HG03571 (cell line): ENCODE data around the gene EXOC2.

Experiments
- ATAC-seq: cut with Tn5 transposase; IDR thresholded peaks from one replicate; pipeline ENCODE4 v1.9.1; 2021; ENCODE audit not compliant: unreplicated experiment

Gene EXOC2

DNA sequence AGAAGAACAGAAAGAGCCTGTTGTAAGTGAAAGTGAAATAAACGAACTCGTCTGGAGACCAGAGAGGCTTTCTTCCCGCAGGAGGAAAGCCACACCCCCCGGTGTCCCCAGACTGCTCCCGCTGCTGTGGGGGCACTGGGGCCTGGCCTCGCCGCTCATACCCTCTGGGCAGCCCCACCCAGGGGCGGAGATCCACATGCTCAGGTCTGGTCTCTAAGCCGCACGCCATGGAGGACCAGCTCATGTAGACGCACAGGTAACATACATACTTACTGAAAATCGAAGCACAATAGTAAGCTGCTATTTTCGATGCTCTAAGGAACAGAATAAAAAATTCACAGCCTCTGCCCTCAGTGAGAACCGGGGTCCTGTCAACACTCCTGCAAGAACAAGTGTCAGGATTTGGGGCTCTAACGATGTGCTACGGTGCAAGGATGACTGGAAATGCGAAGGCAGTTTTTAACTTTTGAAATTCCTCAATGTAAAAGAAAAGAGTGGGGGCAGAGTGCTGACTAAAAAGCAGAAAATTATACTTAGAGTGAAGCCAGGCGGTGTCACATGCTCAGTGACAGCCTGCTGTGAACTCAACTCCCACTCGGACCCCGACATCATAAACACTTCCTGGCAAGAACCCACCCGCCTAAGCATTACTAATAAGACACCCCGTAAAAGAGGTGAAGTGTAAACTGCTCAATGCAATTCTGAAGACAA, 190.9 kb downstream of the EXOC2 start:
- ATAC-seq = no peak

DNA sequence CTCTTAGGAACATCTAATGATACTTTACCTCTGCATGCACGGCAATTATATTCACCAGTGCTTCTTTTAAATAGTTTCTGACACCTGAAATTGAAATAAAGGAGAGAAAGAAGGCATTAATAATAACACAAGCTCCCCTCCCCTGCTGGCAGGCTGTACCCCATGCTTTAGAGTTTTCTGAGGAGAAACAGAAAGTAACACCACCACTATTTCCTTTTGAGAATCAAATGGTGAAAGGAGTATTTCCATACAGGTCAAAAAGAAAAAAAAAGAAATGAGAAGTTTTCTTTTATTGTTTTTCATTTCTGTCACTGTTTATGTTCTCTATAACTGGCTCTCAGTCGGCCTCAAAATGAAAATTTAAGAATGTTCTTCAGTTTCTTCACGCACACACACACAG, 193.3 kb downstream of the EXOC2 start:
- ATAC-seq = no peak

DNA sequence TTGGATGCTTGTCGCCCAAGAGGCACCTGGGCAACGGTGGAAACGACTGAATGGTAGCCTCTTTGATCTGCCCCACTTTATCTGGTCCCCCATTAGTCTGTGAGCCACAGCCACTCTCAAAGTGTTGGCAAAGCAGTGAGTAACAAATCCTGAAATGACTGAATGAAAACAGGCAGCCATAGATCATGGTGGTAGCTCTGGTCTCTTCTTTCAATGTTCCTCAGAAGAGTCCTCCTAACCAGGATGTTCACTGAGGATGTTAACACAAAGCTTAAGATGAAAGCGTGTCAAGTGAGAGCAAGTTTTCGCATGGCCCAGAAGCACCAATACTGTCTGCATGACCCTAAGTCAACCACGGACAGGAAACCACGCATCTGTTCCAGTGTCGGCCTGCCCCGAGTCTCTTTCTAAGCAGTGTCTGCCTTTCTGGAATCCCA, 194.1 kb downstream of the EXOC2 start:
- ATAC-seq = peak; percentile 60

DNA sequence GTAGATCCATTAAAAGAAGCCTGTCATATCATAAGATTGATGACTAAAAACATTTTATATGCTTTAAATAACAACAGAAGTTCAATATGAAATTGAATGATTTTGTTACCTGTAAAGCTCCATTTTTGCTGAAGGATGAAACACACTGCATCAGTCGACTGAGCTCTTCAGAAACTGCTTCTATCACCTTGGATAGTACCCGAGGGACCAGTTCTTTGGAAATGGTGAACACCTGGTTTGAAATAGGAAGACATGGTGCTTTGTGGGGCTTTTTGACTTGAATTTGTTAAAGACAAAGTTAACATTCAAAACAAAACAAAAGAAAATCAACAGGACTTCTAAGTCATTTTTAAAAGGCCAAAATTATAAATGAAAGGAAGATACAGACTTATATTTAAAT, 195.7 kb downstream of the EXOC2 start:
- no peak for ATAC-seq

DNA sequence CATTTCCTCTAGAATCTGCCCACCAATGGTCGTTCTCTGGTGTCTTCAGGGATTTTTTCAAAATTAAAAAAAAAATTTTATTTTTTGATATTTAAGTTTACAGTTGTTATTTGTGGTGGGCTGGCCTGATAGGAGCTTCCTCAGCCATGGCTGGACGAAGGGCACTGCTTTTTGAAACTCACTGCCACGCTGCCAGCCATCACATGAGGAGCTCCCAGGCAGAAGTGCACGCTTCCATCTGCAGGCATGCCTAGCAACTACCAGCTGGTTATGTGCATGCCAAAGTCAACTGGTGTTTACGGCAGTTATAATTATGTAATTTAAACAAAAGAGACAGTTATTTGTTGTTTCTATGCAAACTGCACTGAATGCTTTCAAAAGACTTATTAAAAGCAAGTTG, 196.3 kb downstream of the EXOC2 start:
- no peak for ATAC-seq

DNA sequence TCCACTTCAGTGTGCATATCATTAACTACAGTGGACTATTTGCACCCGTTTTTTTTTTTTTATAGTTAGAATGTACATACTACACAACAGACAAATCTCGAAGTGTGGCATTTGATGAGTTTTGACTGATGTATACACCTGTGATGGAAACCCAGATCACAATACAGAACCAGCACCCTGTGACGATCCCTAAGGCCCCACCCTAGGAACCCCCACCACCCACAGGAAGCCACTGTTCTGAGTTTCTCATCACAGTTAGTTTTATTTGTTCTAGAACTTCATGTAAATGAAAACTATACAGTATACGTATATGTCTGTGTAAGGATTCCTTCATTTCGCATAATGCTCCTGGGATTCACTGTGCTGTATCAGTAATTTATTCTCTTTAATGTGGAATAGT, 198.5 kb downstream of the EXOC2 start:
- ATAC-seq = no peak

DNA sequence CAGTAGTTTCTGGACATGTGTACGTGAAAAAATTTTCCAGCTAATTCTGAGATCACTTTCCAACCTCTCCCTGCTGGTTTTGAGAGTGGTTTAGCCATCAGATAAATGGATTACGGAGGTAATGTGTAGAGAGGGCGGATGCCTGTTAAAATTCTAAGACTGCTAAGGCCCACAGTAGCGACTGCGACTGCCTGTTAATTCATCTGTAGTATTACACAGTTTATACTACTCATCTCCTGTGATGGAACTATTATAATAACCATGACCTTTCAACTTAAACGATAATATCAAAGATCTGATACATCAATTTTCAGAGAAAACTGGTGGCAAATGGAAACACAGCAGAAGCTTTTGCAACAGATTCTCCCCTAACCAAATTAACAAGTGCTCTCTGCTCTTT, 199.1 kb downstream of the EXOC2 start:
- no peak for ATAC-seq

DNA sequence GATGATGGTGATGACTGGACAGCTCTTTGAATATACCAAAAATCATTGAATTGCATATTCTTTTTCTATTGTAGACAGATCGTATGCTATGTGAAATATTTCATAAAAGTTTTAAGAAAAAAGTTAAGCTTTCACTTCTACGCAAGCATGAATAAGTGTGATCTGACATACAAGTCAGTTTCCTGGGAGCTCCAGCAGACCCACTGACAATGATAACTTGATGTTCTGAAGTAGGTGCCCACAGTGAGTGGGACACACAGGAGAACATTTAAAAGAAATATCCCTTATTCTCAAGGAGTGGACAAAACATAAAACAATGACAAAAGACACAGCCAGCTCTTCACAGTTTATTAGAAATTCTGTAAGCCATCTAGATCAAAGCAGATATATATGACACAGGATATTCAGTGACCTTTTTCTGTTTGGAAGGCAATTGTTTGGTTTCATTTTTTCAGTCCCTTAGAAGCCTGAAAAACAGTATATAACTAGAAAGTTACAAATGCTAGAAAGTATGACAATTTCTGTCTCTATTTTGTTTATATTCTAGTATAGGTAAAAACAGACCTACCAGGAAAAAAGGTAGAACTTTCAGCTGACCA, 200.0 kb downstream of the EXOC2 start:
- no peak for ATAC-seq

DNA sequence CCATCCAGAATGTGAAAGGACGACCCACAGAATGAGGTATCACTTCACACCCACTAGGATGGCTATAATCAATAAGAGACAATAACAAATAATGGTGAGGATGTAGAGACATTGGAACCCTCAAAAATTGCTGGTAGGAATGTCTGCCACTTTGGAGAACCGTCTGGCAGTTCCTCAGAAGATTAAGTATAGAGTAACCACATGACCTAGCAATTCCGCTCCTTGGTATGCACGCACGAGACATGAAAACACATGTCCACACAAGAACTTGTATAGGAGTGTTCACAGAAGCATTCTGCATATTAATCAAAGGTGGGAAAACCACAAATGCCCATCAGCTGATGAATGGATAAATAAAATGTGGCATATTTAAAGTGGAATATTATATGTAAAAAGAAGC, 200.8 kb downstream of the EXOC2 start:
- no peak for ATAC-seq

DNA sequence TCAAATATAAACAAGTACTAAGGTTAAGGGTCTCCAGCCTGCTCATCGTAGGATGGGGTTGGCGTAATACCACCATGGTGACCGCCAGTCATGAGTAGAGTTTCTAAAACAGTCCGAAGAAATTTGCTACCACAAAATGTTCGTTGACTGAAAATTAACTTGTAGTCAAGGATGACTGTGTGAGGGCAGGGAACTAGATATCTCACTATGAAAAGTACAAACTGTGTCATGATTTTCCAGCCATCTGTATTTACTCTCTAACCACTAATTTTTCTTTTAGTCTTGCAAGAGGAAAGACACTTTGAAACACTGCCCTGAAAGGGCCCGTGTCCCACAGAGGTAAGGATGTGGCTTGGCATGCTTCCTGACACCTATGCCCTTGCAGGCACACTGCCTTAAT, 201.7 kb downstream of the EXOC2 start:
- no peak for ATAC-seq

DNA sequence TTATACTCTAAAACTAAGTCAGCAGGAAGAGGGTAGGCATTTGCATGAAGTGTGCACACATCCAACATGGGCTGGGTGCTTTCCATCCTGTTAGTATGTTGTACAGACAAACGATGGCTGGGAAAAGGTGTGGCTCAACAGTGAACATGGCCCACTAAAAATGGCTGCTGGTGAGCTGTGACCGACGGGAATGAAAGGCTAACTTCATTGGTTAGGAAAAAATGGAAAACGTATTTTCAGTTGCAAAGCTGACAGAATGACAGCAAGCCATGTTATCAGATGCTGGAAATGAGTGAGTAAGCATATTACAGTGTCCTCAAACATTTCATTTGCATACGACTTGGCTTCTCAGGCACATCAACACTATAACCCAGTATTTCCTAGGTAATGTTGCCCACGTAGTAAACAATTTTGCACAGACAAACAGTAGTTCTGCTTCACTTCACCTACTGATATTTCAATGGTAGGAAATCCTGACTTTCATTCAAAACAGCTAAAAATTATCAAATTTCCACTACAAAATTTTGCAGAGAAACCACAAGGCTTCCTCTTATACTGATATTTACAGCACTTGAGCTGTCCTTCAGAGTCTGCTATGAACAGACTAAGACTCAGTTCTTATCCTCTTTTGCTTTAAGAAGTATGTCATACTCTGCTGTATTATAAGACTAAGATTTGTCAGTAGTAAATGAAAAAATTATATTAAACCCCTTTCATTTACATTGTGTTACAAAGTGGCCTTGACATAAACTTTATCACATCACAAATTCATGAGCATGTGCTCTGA, 202.5 kb downstream of the EXOC2 start:
- peak; percentile 54 for ATAC-seq

DNA sequence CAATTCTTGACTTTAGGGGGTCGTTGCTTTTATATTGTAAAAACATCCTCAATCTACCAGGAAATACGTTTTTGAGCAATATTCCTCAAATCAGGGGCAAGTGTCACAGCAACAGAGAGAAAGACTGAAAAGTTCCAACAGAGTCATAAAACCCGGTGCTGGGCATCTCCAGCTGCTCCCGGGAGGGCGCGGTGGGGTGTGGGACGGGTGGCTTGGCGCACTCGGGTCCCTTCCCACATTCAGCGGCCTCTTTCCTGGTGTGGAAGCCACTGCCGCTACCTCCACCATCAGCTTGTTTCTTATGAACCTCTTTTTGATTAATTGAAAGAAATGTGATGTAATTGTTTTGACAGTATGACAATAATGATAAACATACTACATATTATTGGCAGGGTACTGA, 203.2 kb downstream of the EXOC2 start:
- ATAC-seq = no peak

DNA sequence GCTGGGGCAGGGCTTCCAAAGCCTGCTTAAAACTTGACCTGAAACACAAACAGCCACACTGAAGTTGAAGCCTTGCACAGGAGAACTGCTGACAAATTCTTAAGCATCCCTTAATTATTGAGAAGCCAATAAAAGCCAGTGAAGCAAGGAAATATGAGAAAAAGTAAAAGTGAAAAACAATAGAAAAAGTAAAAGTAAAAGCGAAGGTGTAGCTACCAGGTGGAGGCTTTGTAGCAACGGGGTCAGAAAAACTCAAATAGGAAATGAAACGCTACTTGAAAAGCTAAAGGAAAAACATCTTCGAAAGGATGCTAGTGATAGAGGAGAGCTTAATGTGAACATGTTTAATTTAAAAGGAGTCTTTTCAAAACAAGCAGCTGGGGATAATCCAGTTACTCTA, 203.9 kb downstream of the EXOC2 start:
- no peak for ATAC-seq

DNA sequence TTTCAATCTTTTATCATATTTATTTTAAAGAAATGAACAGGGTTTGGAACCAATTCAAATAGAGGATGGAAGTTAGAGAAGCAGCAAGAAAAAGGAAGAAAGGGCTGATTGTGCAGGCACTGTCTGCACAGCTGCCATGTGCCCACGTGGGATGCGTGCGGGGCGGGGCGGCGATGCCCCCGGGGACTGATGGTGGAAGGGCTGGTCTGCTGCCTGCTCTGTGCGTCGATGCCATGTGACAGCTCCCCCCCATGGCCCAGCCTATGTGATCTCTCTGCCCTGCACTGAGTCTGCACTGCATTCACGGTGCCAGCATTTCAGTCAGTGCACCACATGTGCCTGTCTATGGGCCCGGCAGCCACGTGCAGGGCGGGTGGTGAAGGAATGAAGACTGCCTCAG, 205.0 kb downstream of the EXOC2 start:
- no peak for ATAC-seq

DNA sequence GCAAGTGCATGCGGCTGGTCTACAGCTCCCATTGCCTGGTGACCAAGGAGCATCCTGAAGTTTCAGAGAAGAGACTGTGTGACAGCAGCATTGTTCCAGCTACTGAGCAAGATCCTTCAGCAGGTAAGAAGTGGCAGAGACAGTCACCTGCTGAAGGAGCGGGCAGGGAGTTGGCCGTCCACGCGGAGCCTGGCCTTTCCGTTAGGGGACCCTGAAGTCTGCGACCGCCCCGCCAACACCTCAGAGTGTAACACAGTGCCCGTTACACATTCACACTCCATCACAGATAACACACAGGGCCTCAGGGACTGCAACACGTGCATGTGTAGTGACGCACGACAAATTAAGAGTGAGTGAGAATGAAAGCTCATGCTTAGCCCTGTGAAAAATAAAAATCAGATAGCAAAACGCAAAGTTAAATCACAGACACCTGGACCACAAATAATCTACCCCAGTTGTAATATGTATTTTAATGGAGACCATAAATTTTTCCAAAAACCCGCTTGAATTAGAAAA, 207.2 kb downstream of the EXOC2 start:
- no peak for ATAC-seq

DNA sequence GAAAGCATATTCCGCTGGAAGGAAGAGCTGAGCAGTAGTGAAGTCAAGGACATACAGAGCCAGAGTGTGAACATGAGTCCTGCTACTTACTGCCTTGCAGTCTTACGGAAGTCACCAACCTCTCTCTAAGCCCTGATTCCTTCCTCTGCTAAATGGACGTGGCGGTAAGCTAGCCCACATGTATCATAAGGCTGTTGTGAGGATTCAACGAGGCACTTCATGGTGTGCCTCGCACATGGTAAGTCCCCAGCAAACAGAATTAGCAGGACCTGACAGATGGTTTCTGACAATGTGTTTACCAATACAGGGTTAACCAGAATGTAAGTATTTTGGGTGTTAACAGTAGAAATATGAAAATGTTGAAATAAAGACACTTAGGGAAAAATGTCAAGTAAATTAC, 208.2 kb downstream of the EXOC2 start:
- no peak for ATAC-seq

DNA sequence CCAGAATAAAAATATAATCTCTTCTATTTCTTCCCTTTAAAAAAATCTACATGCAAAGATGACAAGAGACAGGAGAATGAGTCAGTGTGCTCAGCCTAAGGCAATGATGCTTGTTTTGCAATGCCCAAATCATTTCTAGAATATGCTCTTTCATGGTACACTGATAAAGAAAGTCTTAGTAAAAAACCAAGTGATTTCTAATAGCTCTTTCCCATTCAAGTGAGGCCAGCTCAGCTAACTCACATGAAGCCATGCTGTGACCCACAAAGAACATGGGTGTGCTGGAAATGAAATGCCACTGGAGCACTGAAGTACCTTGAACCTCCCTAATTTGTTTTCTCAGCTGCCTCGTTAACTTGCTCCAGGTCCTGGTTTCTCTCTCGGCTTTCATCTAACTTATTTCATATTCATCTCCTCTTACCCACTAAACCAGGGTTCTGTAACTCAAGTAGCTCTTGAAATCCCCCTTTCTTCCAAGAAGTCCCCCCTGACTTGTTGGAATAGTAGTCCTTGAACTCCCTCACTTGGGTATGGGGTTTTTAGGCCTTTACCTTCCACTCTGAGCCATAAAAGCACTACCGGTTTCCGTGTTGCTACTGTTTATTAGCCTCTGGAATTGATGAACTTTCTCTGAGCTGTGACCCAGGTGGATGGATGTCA, 208.7 kb downstream of the EXOC2 start:
- ATAC-seq = no peak

DNA sequence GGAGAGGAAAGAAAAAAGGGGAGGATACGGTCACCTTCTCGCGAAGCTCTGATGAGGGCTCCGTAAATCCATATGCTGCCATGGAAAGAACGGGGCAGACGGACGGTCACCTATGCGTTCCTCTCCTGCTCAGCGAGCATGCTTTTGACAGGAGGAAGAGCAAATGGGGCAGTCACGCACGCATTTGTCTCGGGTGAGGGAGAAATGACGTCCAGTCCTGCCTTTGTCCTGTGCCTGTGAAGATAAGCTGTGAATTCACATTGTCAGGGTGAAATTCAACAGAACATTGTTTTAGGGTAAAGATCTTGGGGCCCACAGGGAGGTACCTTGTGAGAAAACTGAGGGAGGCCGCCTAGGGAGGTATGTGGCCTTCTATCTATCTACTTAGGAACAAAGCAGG, 217.6 kb downstream of the EXOC2 start:
- ATAC-seq = no peak

DNA sequence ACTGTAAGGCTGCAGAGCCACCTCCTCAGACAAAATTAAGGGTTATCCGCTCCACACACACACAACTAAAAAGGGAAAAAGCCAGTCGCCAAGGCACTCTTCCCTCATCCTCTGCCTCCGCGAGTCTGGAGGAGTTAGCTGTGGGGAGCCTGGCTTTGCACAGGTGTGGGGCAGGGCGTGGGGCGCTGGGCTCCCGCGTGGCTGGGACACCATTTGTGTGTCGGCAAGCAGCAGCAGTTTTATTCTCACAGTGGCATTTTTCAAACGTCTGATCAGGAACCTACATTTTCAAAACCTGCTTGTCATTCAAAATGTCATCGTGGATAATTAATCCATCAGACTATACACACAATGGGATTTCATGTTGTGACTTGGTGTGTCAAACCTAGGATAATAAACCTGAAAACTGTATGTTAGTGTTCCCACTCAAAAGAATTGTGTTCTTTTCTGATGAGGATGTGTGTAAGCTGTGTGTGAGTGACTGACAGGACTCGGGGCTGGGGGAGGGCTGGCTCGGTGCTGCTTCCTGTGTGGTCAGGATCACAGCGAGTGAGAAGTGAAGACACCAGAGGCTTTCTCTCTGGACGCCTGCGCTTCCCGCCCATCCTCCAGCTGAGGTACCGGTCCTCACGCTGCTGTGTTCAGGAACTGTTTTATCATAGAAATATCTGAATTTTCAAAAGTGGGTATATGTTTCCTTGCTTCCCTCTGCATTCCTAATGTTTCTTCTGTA, 218.3 kb downstream of the EXOC2 start:
- ATAC-seq = peak; percentile 82

DNA sequence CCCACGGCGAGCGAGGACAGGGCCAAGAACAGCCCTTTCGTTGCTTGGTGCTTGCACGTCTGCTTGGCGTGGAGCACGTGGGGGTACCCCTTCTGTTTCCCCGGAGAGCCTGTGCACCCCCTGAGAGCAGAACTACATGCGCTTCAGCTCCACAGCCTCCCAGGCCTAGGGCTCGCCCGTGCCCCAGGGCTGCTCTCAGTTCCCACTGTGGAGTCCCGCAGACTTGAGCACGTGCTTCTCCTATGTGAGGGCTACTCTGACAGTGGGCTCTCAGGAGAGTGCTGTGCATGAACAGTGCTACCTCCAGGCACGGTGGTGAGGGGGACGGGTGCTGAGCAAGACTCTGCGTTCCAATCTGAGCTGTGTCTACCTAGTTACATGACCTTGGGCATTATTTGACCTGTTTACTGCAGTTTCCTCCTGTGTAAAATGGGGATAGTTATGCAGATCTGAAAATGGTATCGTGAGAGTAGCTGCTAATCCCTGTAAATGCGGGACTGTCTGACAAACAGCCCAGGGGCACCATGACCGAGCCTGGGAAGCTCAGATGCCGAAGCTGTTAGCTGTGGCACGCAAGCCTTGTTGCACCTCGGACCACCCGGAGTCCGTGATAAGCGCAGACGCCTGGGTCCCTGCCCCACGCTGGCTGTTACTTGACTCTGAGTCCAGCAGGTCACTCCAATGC, 219.0 kb downstream of the EXOC2 start:
- ATAC-seq = no peak
